Measurements from ENCODE around the gene ING4. TPM values are rescaled to one million over a fixed set of nuclear protein-coding genes. Genes with fewer than 3 reads are reported as not detected.

ING4 gene
- total and polyA plus RNA-seq, 2 of the 4 experiments (the other 2 are of a cell fraction): 22.0 to 47.5 TPM

DNA sequence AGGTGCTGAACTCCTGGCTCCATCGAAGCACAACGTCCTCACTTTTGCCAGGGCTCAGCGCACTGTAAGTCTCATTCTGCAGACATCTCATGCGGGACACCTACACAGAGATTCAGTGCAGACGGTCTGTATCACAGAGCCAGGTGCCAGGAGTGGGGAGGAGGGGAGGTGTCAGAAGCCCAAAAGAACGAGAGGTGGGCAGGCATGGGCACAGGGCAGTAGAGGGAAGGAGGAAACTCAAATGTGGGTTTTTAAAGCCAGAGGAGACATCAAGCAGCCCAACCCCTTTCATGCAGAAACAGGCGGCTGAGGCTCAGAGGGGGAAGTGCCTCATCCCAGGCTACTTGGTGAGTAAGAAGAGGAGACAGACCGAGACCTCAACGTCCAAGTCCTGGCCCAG is 24.6 kb downstream of the ING4 start:
- no peaks in the 10 kb centered on the region for H3K9me1 ChIP-seq (ENCODE audit: insufficient read depth, low read length)
- H2BK15ac ChIP-seq (ENCODE audit: low read depth, low read length): no peak overlapping the region
- H3K4me1 ChIP-seq (ENCODE audit: control insufficient read depth, insufficient read depth, low read length): no peaks in the 10 kb centered on the region
- H2AFZ ChIP-seq (replicated peaks; ENCODE audit: low read length, poor library complexity): no peak overlapping the region
- H3K79me1 ChIP-seq (ENCODE audit: low read depth in 1 of 2, low read length in 2 of 2): no peaks in the 10 kb centered on the region
- H4K91ac ChIP-seq (ENCODE audit: insufficient read depth, low read depth, low read length): no peak overlapping the region
- no peak overlapping the region for H3K18ac ChIP-seq (ENCODE audit: low read depth, low read length)
- no peak overlapping the region for H3K56ac ChIP-seq (ENCODE audit: extremely low read depth, insufficient read depth, low read length)
- H2AK9ac ChIP-seq (replicated peaks; ENCODE audit: low read depth, low read length, poor library complexity): no peak overlapping the region
- no peak overlapping the region for H3K4ac ChIP-seq (ENCODE audit: low read depth, low read length)
- dilution Hi-C loops (cut with HindIII; ENCODE audit: low sequenced_read_pairs, unreplicated experiment): no loop called here
- DNase-seq (no peak), ATAC-seq (ENCODE audit: low read depth) (no peak)
- peaks cover 5% of the 10 kb centered on the region for H3K9me3 ChIP-seq (ENCODE audit: control insufficient read depth, insufficient read depth, low read length)
- no peak overlapping the region for H2AK5ac ChIP-seq (ENCODE audit: low read depth, low read length)
- H4K5ac ChIP-seq (ENCODE audit: low read depth, low read length): no peak overlapping the region
- H3K27ac ChIP-seq (ENCODE audit: insufficient read depth, low read length): no peak overlapping the region
- intact Hi-C loops (cut with micrococcal nuclease): no loop called here
- 80% methylated on average over 3 of the region's 9 CpGs; no CpG with 5 or more reads in 1 of the 2 experiments for WGBS, 2 experiments (ENCODE audit: extremely low coverage in 2 of 2, insufficient read length in 1 of 2)
- no peak overlapping the region for H3K4me3 ChIP-seq (ENCODE audit: insufficient read depth, low read depth, low read length)
- no peak overlapping the region for H3K9ac ChIP-seq (ENCODE audit: low read depth, low read length)
- no peak overlapping the region for H2BK20ac ChIP-seq (ENCODE audit: low read depth, low read length)
- H4K20me1 ChIP-seq (ENCODE audit: insufficient read depth, low read length): no peaks in the 10 kb centered on the region
- ChIA-PET CTCF (no interaction called here), POLR2A (ENCODE audit: unreplicated experiment) (no interaction called here)
- in situ Hi-C loops (cut with MboI; ENCODE audit: low sequenced_read_pairs): no loop called here
- H2BK5ac ChIP-seq (ENCODE audit: low read depth, low read length, poor library complexity, severe bottlenecking): no peak overlapping the region
- H3K36me3 ChIP-seq (ENCODE audit: control insufficient read depth, insufficient read depth, low read length): no peaks in the 10 kb centered on the region
- no TSS peak for BruUV-seq (replicated peaks)
- TF ChIP-seq MXI1 (IDR thresholded peaks at IDR 0.05; ENCODE audit: borderline replicate concordance, low read depth, low read length) (no peak), CTCF (conservative IDR thresholded peaks at IDR 0.05; ENCODE audit: low read depth, low read length) (no peak), MAFK (IDR thresholded peaks at IDR 0.05; ENCODE audit: low read depth, low read length) (no peak), CEBPB (IDR thresholded peaks at IDR 0.05; ENCODE audit: low read depth, low read length) (no peak), POLR2A (IDR thresholded peaks at IDR 0.05; ENCODE audit: low read depth, low read length) (no peak), RFX5 (IDR thresholded peaks at IDR 0.05; ENCODE audit: low read depth, low read length) (no peak), MAZ (IDR thresholded peaks at IDR 0.05; ENCODE audit: borderline replicate concordance, low read depth, low read length) (no peak), BHLHE40 (IDR thresholded peaks at IDR 0.05; ENCODE audit: low read depth, low read length) (no peak), ELK1 (IDR thresholded peaks at IDR 0.05; ENCODE audit: borderline replicate concordance, low read depth, low read length) (no peak), FOS (IDR thresholded peaks at IDR 0.05; ENCODE audit: low read depth, low read length) (no peak), CHD1 (IDR thresholded peaks at IDR 0.05; ENCODE audit: low read depth, low read length) (no peak), NFE2L2 (IDR thresholded peaks at IDR 0.05; ENCODE audit: low read depth, low read length) (no peak), RAD21 (IDR thresholded peaks at IDR 0.05; ENCODE audit: low read length) (no peak), RCOR1 (IDR thresholded peaks at IDR 0.05; ENCODE audit: insufficient replicate concordance, low read length) (no peak), USF2 (IDR thresholded peaks at IDR 0.05; ENCODE audit: low read depth, low read length) (no peak)
- H3K14ac ChIP-seq (replicated peaks; ENCODE audit: low read depth, low read length): no peak overlapping the region
- no peak overlapping the region for H3K4me2 ChIP-seq (ENCODE audit: low read depth, low read length)
- H3K27me3 ChIP-seq (ENCODE audit: control insufficient read depth, insufficient read depth, low read length): peaks cover 25% of the 10 kb centered on the region
- H2BK120ac ChIP-seq (ENCODE audit: low read depth, low read length): no peak overlapping the region
- no peak overlapping the region for H3K23ac ChIP-seq (ENCODE audit: low read depth, low read length)
- H4K8ac ChIP-seq (ENCODE audit: low read depth in 2 of 2, low read length in 2 of 2): no peak overlapping the region
